GM10266 (cell line): ENCODE measurements around the gene ARF1.

Source experiments
- DNase-seq: peaks from one replicate; pipeline ENCODE4 v3.0.0; 2012; ENCODE audit errors: extremely low spot score
- CTCF ChIP-seq: IDR thresholded peaks from 2 replicates; pipeline ENCODE4 v1.5.1; 2012; ENCODE audit warnings: mild to moderate bottlenecking, low read depth; ENCODE audit not compliant: control insufficient read depth, insufficient read depth; ENCODE audit errors: missing control alignments

ARF1 gene

DNA sequence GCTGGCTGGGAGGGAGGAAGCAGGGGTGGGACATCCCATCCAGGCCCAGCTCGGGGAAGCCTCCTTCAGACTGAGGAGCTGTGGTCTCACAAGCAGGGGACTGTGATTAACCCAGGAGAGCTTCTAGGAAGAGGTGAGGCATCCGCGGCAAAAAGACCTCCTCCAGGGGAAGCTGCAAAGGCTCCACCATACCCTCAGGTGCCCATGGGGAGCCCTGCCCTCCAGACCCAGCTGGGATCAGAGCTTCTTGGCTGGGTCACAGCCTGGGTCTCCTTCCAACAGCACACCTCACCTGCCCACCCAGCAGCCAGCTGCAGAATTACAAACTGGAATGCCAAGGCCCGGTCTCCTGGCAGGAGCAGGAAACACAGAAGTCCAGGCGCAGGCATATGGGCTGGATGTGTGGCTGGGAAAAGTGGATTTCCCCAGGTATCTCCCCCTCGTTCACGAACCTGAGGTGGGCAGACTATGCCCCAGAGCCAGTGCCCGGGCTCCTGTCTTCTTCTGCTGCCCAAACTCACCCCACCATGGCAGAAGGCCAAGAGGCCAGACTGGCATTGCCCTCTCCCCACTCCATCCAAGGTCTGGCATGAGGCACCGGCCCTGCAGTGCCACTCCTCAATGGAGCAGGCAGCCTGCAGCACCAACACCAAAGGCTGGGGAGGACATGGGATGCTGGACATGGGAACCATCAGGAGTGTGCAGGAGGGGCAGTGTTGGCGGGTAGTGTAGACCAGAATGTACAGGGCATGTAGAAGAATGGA is 15.4 kb upstream of the ARF1 start:
- DNase-seq, result no peak
- no peak for TF ChIP-seq CTCF

GRCh38 chr1:228068359-228068758 is 14.1 kb upstream of the ARF1 start:
- DNase-seq, result no peak
- no peak for TF ChIP-seq CTCF

DNA sequence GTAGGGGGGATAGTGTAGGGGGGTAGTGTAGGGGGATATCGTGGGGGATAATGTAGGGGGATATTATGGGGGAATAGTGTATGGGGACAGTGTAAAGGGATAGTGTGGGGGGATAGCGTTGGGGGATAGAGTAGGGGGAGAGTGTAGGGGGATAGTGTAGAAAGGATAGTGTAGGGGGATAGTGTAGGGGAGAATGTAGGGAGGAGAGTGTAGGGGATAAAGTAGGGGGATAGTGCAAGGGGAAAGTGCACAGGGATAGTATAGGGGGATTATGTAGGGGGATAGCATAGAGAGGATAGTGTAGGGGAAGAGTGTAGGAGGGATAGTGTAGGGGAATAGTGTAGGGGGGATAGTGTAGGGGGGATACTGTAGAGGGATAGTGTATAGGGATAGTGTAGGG is 12.3 kb upstream of the ARF1 start:
- no peak for TF ChIP-seq CTCF
- DNase-seq, result no peak

DNA sequence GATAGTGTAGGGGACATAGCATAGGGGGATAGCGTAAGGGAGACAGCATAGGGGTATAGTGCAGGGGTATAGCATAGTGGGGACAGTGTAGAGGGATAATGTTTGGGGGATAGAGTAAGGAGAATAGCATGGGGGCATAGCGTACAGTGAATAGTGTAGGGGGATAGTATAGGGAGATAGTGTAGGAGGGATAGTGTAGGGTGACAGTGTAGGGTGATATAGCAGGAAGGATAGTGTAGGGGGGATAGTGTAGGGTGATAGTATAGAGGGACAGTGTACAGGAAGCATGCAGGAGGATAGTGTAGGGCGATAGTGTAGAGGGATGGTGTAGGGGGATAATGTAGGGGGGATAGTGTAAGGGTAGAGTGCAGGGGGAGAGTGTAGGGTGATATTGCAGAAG is 11.7 kb upstream of the ARF1 start:
- DNase-seq, result no peak
- TF ChIP-seq CTCF, result no peak

GRCh38 chr1:228071839-228072657 is 10.5 kb upstream of the ARF1 start:
- DNase-seq, result no peak
- TF ChIP-seq CTCF, result no peak

DNA sequence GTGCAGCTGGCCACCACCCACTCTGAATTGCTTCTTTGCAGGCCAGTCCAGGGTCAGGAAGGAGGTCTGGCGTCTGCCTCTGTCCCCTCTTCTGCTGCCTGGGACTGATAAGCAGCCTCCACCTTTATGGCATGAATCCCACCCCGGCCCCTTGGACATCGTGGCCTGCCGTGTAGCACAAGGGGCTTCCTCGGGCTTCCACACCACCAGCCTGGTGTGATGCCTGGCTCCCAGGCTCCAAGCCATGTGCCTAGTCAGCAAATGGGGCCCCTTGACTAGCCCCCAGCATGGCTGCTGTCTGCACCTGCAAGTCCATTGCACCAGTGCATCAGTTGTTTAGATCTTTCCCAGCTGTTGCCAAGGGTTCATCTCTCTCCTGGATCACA is 9.9 kb upstream of the ARF1 start:
- no peak for TF ChIP-seq CTCF
- DNase-seq, result no peak

GRCh38 chr1:228073061-228073856 is 9.2 kb upstream of the ARF1 start:
- TF ChIP-seq CTCF, result no peak
- no peak for DNase-seq
